Panc1 (cell line): ENCODE measurements around the gene ASTN2.

Source experiments
- CTCF ChIP-seq: fragments of 450-650 bp; IDR thresholded peaks from 2 replicates; pipeline ENCODE4 v1.5.1; 2017; ENCODE audit warnings: mild to moderate bottlenecking
- POLR2AphosphoS5 ChIP-seq: IDR thresholded peaks from 2 replicates; pipeline ENCODE4 v1.6.1; 2012; ENCODE audit warnings: mild to moderate bottlenecking, low read depth, low read length, moderate library complexity
- REST ChIP-seq, 2 experiments: IDR thresholded peaks; 2 replicates each; pipeline ENCODE4 v1.6.1; 2011 to 2012; ENCODE audit warnings: low read depth in 2 of 2, control low read depth in 1 of 2, low read length in 1 of 2, mild to moderate bottlenecking in 1 of 2, moderate library complexity in 1 of 2; ENCODE audit not compliant: insufficient read depth in 1 of 2
- SIN3A ChIP-seq: IDR thresholded peaks from 2 replicates; pipeline ENCODE4 v1.6.1; 2012; ENCODE audit warnings: low read depth, mild to moderate bottlenecking, low read length, moderate library complexity, borderline replicate concordance; ENCODE audit not compliant: insufficient read depth

- TF ChIP-seq CTCF (no peak), SIN3A (no peak), REST (IDR thresholded peaks at IDR 0.05; ENCODE audit: insufficient read depth in 1 of 2, low read depth in 2 of 2, low read length in 1 of 2) (no peak), POLR2AphosphoS5 (no peak)
Measured at GRCh38 chr9:117073071-117073470, 341.8 kb downstream of the ASTN2 start.
